DOHH2 (cell line): ENCODE results near the gene TGM4.

Experiments used
- H3F3A ChIP-seq: fragments of 200-600 bp; sonication (generic), shearing (Covaris generic); 2 replicates; pipeline ENCODE4 v1.6.0; 2016; ENCODE audit warnings: antibody characterized with exemption, mild to moderate bottlenecking; ENCODE audit not compliant: control insufficient read depth, insufficient read depth
- H3K27ac ChIP-seq: fragments of 200-600 bp; sonication (generic); 2 replicates; pipeline ENCODE4 v1.5.1; 2014; ENCODE audit warnings: low read depth, mild to moderate bottlenecking, low read length, moderate library complexity
- H3K27me3 ChIP-seq: fragments of 200-600 bp; sonication (generic); 2 replicates; pipeline ENCODE4 v1.6.1; 2014; ENCODE audit warnings: mild to moderate bottlenecking, low read length, mixed read lengths; ENCODE audit not compliant: control insufficient read depth
- H3K36me3 ChIP-seq: fragments of 200-600 bp; sonication (generic); 2 replicates; pipeline ENCODE4 v1.6.1; 2014; ENCODE audit warnings: mild to moderate bottlenecking, low read length, moderate library complexity, mixed read lengths; ENCODE audit not compliant: control insufficient read depth
- H3K4me1 ChIP-seq: fragments of 200-600 bp; sonication (generic); 2 replicates; pipeline ENCODE4 v1.6.1; 2014; ENCODE audit warnings: mild to moderate bottlenecking, low read length, mixed read lengths; ENCODE audit not compliant: control insufficient read depth
- H3K4me2 ChIP-seq: fragments of 200-600 bp; sonication (generic); 2 replicates; pipeline ENCODE4 v1.6.0; 2014; ENCODE audit warnings: mild to moderate bottlenecking, low read length, moderate library complexity
- H3K4me3 ChIP-seq: fragments of 200-600 bp; sonication (generic); 2 replicates; pipeline ENCODE4 v1.5.1; 2014; ENCODE audit warnings: mild to moderate bottlenecking, low read length, mixed read lengths
- H3K79me2 ChIP-seq: fragments of 200-600 bp; sonication (generic); 2 replicates; pipeline ENCODE4 v1.6.1; 2014; ENCODE audit warnings: mild to moderate bottlenecking, low read length, mixed read lengths; ENCODE audit not compliant: control insufficient read depth
- H3K9me2 ChIP-seq: fragments of 200-600 bp; sonication (generic); replicated peaks from 2 replicates; pipeline ENCODE4 v1.6.1; 2014; ENCODE audit warnings: mild to moderate bottlenecking, low read length, mixed read lengths; ENCODE audit not compliant: control insufficient read depth
- H3K9me3 ChIP-seq: fragments of 200-600 bp; sonication (generic); 2 replicates; pipeline ENCODE4 v1.6.1; 2014; ENCODE audit warnings: antibody characterized with exemption, low read length, mixed read lengths; ENCODE audit not compliant: control insufficient read depth, insufficient read depth
- H4K20me1 ChIP-seq: fragments of 200-600 bp; sonication (generic); 2 replicates; pipeline ENCODE4 v1.6.0; 2014; ENCODE audit warnings: low read depth, mild to moderate bottlenecking, antibody characterized with exemption, low read length, moderate library complexity; ENCODE audit not compliant: control insufficient read depth, insufficient read depth
- EZH2phosphoT487 ChIP-seq: fragments of 200-600 bp; sonication (generic); IDR thresholded peaks from 2 replicates; pipeline ENCODE4 v1.6.1; 2017; ENCODE audit warnings: borderline replicate concordance, mild to moderate bottlenecking, antibody characterized with exemption, low read length, moderate library complexity, mixed read lengths
- TF ChIP-seq, protein P1 (sequence below): fragments of 200-600 bp; sonication (generic); IDR thresholded peaks from one replicate; pipeline ENCODE4 v1.5.1; 2014; ENCODE audit warnings: antibody characterized with exemption, mild to moderate bottlenecking, low read depth, low read length; ENCODE audit not compliant: poor library complexity, severe bottlenecking

The TGM4 gene

DNA sequence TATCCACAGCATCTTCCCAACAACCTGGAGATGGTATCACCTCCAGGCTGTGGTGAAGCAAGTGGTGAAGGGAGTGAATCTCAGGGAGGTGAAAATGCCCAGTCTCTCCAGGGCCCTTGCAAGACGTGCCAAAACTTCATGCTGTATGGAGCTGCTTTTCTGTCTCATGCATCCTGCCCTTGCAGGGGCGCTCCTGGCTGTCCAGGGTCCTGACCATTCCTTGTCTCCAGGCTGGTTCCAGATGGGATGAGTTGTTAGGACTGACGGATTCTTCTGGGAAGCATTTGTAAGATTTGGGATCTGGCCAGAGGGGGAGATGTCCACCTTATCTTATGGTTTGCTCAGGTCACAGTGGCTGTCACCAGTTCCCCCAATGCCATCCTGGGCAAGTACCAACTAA, 15.8 kb downstream of the TGM4 start:
- Histone ChIP-seq H3K9me3 (no peaks in the 10 kb centered on the region), H3K4me2 (no peak overlapping the region), H4K20me1 (no peaks in the 10 kb centered on the region), H3K27ac (no peak overlapping the region), H3K79me2 (no peaks in the 10 kb centered on the region), H3K9me2 (no peaks in the 10 kb centered on the region), H3K4me3 (no peak overlapping the region), H3K4me1 (no peaks in the 10 kb centered on the region), H3F3A (no peaks in the 10 kb centered on the region), H3K36me3 (no peaks in the 10 kb centered on the region), H3K27me3 (peaks cover 1% of the 10 kb centered on the region; the same call in 1 of the 2 replicates)
- TF ChIP-seq, protein P1, sequence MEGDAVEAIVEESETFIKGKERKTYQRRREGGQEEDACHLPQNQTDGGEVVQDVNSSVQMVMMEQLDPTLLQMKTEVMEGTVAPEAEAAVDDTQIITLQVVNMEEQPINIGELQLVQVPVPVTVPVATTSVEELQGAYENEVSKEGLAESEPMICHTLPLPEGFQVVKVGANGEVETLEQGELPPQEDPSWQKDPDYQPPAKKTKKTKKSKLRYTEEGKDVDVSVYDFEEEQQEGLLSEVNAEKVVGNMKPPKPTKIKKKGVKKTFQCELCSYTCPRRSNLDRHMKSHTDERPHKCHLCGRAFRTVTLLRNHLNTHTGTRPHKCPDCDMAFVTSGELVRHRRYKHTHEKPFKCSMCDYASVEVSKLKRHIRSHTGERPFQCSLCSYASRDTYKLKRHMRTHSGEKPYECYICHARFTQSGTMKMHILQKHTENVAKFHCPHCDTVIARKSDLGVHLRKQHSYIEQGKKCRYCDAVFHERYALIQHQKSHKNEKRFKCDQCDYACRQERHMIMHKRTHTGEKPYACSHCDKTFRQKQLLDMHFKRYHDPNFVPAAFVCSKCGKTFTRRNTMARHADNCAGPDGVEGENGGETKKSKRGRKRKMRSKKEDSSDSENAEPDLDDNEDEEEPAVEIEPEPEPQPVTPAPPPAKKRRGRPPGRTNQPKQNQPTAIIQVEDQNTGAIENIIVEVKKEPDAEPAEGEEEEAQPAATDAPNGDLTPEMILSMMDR, result no peak
- no peak for TF ChIP-seq EZH2phosphoT487

DNA sequence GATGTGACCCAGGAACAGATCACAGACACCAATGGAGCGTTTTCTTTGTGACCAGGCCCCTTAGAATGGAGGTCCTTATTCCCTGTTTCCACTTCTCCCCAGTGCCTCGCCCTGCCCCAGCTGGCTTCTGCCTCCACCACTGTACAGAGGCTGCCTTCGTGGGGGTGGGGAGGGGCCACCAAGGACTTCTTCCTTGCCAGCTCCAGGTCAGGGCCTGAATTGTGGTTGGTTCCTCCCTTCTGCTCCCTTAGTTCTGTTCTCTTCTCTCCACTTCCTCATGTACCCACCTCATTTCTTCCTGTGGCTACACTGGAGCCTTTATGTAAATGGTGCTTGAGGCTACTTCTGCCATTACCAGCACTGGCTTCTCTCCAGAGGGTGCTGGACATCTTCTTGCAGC, 16.4 kb downstream of the TGM4 start:
- H3K27ac ChIP-seq, result no peak overlapping the region
- no peak overlapping the region for H3K4me3 ChIP-seq
- no peaks in the 10 kb centered on the region for H4K20me1 ChIP-seq
- H3K79me2 ChIP-seq, result no peaks in the 10 kb centered on the region
- H3F3A ChIP-seq, result no peaks in the 10 kb centered on the region
- H3K4me2 ChIP-seq, result no peak overlapping the region
- no peaks in the 10 kb centered on the region for H3K36me3 ChIP-seq
- H3K9me2 ChIP-seq, result no peaks in the 10 kb centered on the region
- H3K27me3 ChIP-seq, result no peaks in the 10 kb centered on the region
- no peaks in the 10 kb centered on the region for H3K4me1 ChIP-seq
- no peak for TF ChIP-seq EZH2phosphoT487
- TF ChIP-seq, protein P1, result no peak
- H3K9me3 ChIP-seq, result no peaks in the 10 kb centered on the region

DNA sequence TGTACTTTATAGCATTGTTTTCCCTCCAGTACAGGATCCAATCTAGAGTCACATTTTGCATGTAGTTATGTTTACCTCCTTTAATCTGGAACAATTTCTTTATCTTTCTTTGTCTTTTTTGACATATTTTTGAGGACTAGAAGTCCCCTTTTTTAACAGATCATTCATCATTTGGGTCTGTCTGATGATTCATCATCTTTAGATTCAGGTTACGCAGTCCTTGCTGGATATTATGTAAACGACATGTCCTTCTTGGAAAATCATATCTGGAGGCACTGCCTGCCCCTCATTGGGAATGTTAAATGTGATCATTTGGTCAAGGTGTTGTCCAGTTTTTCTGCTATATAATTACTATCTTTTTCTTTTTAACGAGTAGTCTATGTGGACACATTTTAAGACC, 18.3 kb downstream of the TGM4 start:
- Histone ChIP-seq H3F3A (no peaks in the 10 kb centered on the region), H3K9me2 (no peaks in the 10 kb centered on the region), H3K27me3 (no peaks in the 10 kb centered on the region), H3K4me1 (peaks cover 4% of the 10 kb centered on the region; the same call in 1 of the 2 replicates), H3K9me3 (no peaks in the 10 kb centered on the region), H3K4me3 (no peak overlapping the region), H3K36me3 (no peaks in the 10 kb centered on the region), H3K27ac (no peak overlapping the region), H3K79me2 (no peaks in the 10 kb centered on the region), H3K4me2 (no peak overlapping the region), H4K20me1 (no peaks in the 10 kb centered on the region)
- TF ChIP-seq, protein P1, result no peak
- TF ChIP-seq EZH2phosphoT487, result no peak
